HepG2 (cell line): Measurements from ENCODE around the gene HSF2BP. TPM values are rescaled to one million over a fixed set of nuclear protein-coding genes. Genes with fewer than 3 reads are reported as not detected.
A peak's percentile ranks its signal among the peaks of the same experiment; 100 is the strongest.

Source experiments
- AGO2 ChIP-seq: fragments of 200-400 bp; formaldehyde crosslinking; optimal IDR thresholded peaks from 2 replicates; pipeline ENCODE3; 2017; ENCODE audit warnings: mild to moderate bottlenecking, low read depth, low read length, moderate library complexity
- ARID5B ChIP-seq: IDR thresholded peaks from 2 replicates; pipeline ENCODE4 v1.4.0; 2020; ENCODE audit warnings: mild to moderate bottlenecking, missing genetic modification reagents
- FOXA3 ChIP-seq: IDR thresholded peaks from 2 replicates; pipeline ENCODE4 v1.6.1; 2016; ENCODE audit warnings: missing genetic modification reagents, missing compliant biosample characterization
- FOXK2 ChIP-seq: fragments of 450-650 bp; IDR thresholded peaks from 2 replicates; pipeline ENCODE4 v1.6.1; 2016
- IRF2 ChIP-seq: IDR thresholded peaks from 2 replicates; pipeline ENCODE4 v1.6.1; 2018; ENCODE audit warnings: missing genetic modification reagents, missing compliant biosample characterization
- PATZ1 ChIP-seq: sonication (generic); formaldehyde crosslinking; IDR thresholded peaks from 2 replicates; pipeline ENCODE4 v1.4.0; 2020; ENCODE audit warnings: missing genetic modification reagents
- PAXIP1 ChIP-seq: sonication (generic); formaldehyde crosslinking; conservative IDR thresholded peaks from 2 replicates; pipeline ENCODE4 v1.4.0; 2020; ENCODE audit warnings: mild to moderate bottlenecking, missing genetic modification reagents, moderate library complexity
- TFAP4 ChIP-seq: sonication (generic); IDR thresholded peaks from 2 replicates; pipeline ENCODE4 v1.6.1; 2016; ENCODE audit warnings: low read depth, borderline replicate concordance
- TFE3 ChIP-seq: IDR thresholded peaks from 2 replicates; pipeline ENCODE4 v1.6.1; 2016
- ZNF142 ChIP-seq: sonication (generic); formaldehyde crosslinking; IDR thresholded peaks from 2 replicates; pipeline ENCODE4 v1.4.0; 2020; ENCODE audit warnings: missing genetic modification reagents
- ZNF558 ChIP-seq: sonication (generic); formaldehyde crosslinking; IDR thresholded peaks from 2 replicates; pipeline ENCODE4 v1.9.0; 2022; ENCODE audit warnings: mild to moderate bottlenecking, missing genetic modification reagents, borderline replicate concordance
- polyA plus RNA-seq, 8 experiments: library from polyadenylated mRNA; depleted of rRNA in 3 of 8; stranded (reverse) in 7 of 8; unstranded in 1 of 8; fragments of >200 nt; fragmentation: Illumina TruSeq in 4 of 8; extraction: Trizol in 4 of 8; gene quantifications; 2 replicates each; pipeline versions ENCODE4 v1.2.1 to v1.2.3, GENCODE V29; 2011 to 2016; ENCODE audit warnings: low read depth in 4 of 8, missing spikeins in 1 of 8, mixed read lengths in 1 of 8; ENCODE audit not compliant: insufficient read depth in 1 of 8
- total RNA-seq, 5 experiments: library from RNA; depleted of rRNA; stranded (reverse); fragments of >200 nt; fragmentation: Illumina TruSeq; extraction: Trizol; gene quantifications; 2 replicates each; pipeline ENCODE4 v1.2.3, GENCODE V29; 2016; ENCODE audit warnings: low read depth in 1 of 5

The HSF2BP gene
- total and polyA plus RNA-seq, 2 of the 13 experiments (the other 11 are each of a cell fraction or from before 2014, with no cell fraction given), result 0.67 to 2.2 TPM

- TF ChIP-seq ARID5B (CRISPR knock-in tag) (peak; percentile 96), IRF2 (CRISPR knock-in tag) (peak; percentile 61; the same call in 1 of the 2 replicates), FOXK2 (no peak), PATZ1 (CRISPR knock-in tag) (peak; percentile 48), ZNF558 (no peak), TFAP4 (peak; percentile 49; the same call in 1 of the 2 replicates), ZNF142 (CRISPR knock-in tag) (no peak), FOXA3 (CRISPR knock-in tag) (peak; percentile 81), TFE3 (CRISPR knock-in tag) (peak; percentile 51; the same call in 1 of the 2 replicates), AGO2 (no peak), PAXIP1 (CRISPR knock-in tag) (peak; percentile 57)
Measured at GRCh38 chr21:43591571-43591970, 67.7 kb downstream of the HSF2BP start (continued).
